C4-2B (cell line): Measurements from ENCODE around the gene SMIM24.

ENCODE experiments used
- ZFX ChIP-seq: fragments of 450-650 bp; IDR thresholded peaks from 2 replicates; pipeline ENCODE4 v1.6.1; 2017
- TF ChIP-seq, protein P1 (sequence below): fragments of 450-650 bp; conservative IDR thresholded peaks from 2 replicates; pipeline ENCODE4 v1.5.1; 2017; ENCODE audit warnings: mild to moderate bottlenecking

DNA sequence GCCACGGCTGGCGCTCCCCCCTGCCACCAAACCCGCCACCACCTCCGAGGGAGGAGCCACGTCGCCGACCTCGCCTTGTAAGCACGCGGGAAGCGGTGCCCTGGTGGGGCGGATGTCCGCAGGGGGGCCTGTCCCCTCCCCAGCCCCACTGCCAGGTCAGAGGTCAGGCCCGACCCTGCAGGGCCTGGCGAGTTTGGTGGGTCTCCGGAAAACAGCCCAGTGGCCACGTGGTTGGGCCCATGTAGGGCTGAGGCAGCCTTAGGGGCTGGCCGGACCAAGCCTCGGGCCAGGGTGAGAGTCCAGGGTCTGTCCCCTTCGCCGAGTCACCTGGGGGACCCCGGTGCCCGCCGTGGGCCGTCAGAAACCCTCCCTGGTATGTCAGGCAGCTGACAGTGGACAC, 26.5 kb downstream of the SMIM24 start:
- TF ChIP-seq, protein P1, sequence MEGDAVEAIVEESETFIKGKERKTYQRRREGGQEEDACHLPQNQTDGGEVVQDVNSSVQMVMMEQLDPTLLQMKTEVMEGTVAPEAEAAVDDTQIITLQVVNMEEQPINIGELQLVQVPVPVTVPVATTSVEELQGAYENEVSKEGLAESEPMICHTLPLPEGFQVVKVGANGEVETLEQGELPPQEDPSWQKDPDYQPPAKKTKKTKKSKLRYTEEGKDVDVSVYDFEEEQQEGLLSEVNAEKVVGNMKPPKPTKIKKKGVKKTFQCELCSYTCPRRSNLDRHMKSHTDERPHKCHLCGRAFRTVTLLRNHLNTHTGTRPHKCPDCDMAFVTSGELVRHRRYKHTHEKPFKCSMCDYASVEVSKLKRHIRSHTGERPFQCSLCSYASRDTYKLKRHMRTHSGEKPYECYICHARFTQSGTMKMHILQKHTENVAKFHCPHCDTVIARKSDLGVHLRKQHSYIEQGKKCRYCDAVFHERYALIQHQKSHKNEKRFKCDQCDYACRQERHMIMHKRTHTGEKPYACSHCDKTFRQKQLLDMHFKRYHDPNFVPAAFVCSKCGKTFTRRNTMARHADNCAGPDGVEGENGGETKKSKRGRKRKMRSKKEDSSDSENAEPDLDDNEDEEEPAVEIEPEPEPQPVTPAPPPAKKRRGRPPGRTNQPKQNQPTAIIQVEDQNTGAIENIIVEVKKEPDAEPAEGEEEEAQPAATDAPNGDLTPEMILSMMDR = no peak
- no peak for TF ChIP-seq ZFX
